CD8-positive, alpha-beta memory T cell (primary cell): ENCODE data around the gene PHC3. TPM values are rescaled to one million over a fixed set of nuclear protein-coding genes. Genes with fewer than 3 reads are reported as not detected.

Experiments
- CTCF ChIA-PET: fragments of 350-600 bp; sonication (Branson Sonifier 250); formaldehyde crosslinking; loops from one replicate; lab custom pipeline; 2021; ENCODE audit warnings: antibody characterized with exemption; lab: Charles Lee
- POLR2A ChIA-PET: fragments of 350-600 bp; sonication (Branson Sonifier 250); formaldehyde crosslinking; loops from one replicate; lab custom pipeline; 2021; ENCODE audit warnings: antibody characterized with exemption; lab: Charles Lee
- DNase-seq, 5 donors: peaks; one replicate each; pipeline versions ENCODE4 v3.0.0 to v3.0.0-alpha.2; 2020 to 2022; ENCODE audit warnings: mixed read lengths in 1 of 5
- H3K27ac ChIP-seq: one replicate; pipeline ENCODE4 v1.7.0; 2013; ENCODE audit warnings: low read depth, mild to moderate bottlenecking, low read length, moderate library complexity
- H3K27me3 ChIP-seq: 2 replicates; pipeline ENCODE4 v1.7.0; 2013; ENCODE audit warnings: low read length, mild to moderate bottlenecking; ENCODE audit not compliant: insufficient read depth, poor library complexity, severe bottlenecking
- H3K36me3 ChIP-seq: 2 replicates; pipeline ENCODE4 v1.7.0; 2013; ENCODE audit warnings: mild to moderate bottlenecking, low read length, moderate library complexity; ENCODE audit not compliant: insufficient read depth
- H3K4me1 ChIP-seq: 2 replicates; pipeline ENCODE4 v1.7.0; 2013; ENCODE audit warnings: mild to moderate bottlenecking, low read length, moderate library complexity; ENCODE audit not compliant: insufficient read depth
- H3K4me3 ChIP-seq: 2 replicates; pipeline ENCODE4 v1.7.0; 2013; ENCODE audit warnings: mild to moderate bottlenecking, low read length
- H3K9me3 ChIP-seq: 2 replicates; pipeline ENCODE4 v1.7.0; 2013; ENCODE audit warnings: mild to moderate bottlenecking, low read length
- H3K27ac Mint-ChIP-seq, 8 donors: one replicate each; pipeline ENCODE4 v1.8.0; 2020 to 2021; ENCODE audit warnings: mixed read lengths in 8 of 8, mild to moderate bottlenecking in 6 of 8, inconsistent platforms in 3 of 8, moderate library complexity in 3 of 8
- H3K27me3 Mint-ChIP-seq, 2 donors: one replicate each; pipeline ENCODE4 v1.8.0; 2020 to 2021; ENCODE audit warnings: mixed read lengths in 2 of 2, mild to moderate bottlenecking in 1 of 2, moderate library complexity in 1 of 2
- H3K36me3 Mint-ChIP-seq, 3 donors: one replicate each; pipeline ENCODE4 v1.8.0; 2020 to 2021; ENCODE audit warnings: mixed read lengths in 3 of 3, inconsistent platforms in 1 of 3, mild to moderate bottlenecking in 1 of 3
- H3K4me1 Mint-ChIP-seq, 3 donors: one replicate each; pipeline ENCODE4 v1.8.0; 2020 to 2021; ENCODE audit warnings: mixed read lengths in 3 of 3, inconsistent platforms in 1 of 3, mild to moderate bottlenecking in 1 of 3
- H3K4me3 Mint-ChIP-seq, 7 donors: one replicate each; pipeline ENCODE4 v1.8.0; 2020 to 2021; ENCODE audit warnings: mixed read lengths in 7 of 7, mild to moderate bottlenecking in 6 of 7, moderate library complexity in 4 of 7, inconsistent platforms in 2 of 7
- H3K9me3 Mint-ChIP-seq, 5 donors: one replicate each; pipeline ENCODE4 v1.8.0; 2020 to 2022; ENCODE audit warnings: mixed read lengths in 5 of 5, mild to moderate bottlenecking in 3 of 5, moderate library complexity in 2 of 5, inconsistent platforms in 1 of 5
- polyA plus RNA-seq: library from polyadenylated mRNA; unstranded; fragments of 300-500 nt; fragmentation: Illumina TruSeq; gene quantifications from one replicate; pipeline ENCODE4 v1.2.3, GENCODE V29; 2021
- total RNA-seq, 2 experiments: library from RNA; stranded (reverse); gene quantifications; one replicate each; pipeline ENCODE4 v1.2.3, GENCODE V29; 2021

The PHC3 gene
- total and polyA plus RNA-seq, 3 experiments from 2014 or later, result 48.3 to 58.9 (median 55.5) TPM

DNA sequence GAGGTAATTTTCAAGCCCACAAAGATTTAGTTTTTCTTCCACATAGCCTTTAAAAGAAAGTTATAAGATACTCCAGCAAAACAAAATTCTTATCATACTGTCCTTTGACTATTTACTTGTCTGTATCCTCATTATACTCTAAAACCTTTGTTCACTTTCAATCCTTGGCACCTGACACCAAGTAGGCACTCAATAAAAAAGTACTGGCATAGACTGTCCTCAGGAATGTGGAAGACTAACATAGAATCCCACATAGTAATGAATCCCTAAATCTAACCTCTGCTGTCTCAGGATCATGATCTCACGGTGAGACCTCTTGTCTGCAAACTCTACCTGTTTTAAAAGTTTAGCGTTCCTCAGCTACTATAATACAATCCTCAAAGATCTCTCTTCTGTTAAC lies 21.6 kb downstream of the PHC3 start:
- Histone ChIP-seq H3K9me3 (no peaks in the 10 kb centered on the region), H3K4me1 (peaks cover 38% of the 10 kb centered on the region)

DNA sequence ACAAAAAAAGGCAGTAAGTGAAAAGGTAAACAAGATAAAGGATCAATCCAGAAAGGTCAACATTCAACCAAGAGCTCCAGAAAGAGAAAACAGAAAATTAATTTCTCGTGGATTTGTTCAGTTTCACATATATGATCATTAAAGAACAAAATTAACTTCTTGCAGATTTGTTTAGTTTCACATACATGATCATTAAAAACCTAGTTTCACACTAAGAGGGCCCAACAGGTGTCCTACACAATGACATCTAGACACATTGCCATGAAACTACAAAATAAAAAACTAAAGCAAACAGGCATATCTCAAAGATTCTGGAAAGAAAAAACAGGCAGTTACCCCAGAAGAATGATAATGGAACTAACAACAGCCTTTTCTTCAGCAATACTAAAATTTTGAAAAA lies 22.1 kb downstream of the PHC3 start:
- Mint-ChIP-seq H3K27ac (peak overlapping the region in 6 of 8 donors; percentile 10 to 82 (median 74)), H3K36me3 (peaks cover 0 to 69% (median 19%) of the 10 kb centered on the region in 3 donors), H3K27me3 (no peaks in the 10 kb centered on the region), H3K4me1 (peaks cover 59 to 87% (median 78%) of the 10 kb centered on the region in 3 donors), H3K9me3 (no peaks in the 10 kb centered on the region), H3K4me3 (peak overlapping the region in 3 of 7 donors; percentile 16 to 57 (median 21))
- no peaks in the 10 kb centered on the region for H3K27me3 ChIP-seq
- POLR2A ChIA-PET, result no interaction called here
- CTCF ChIA-PET, result interaction anchor here (0.7 to 1.3 kb wide), 2 partner anchors 10 to 23 kb away, joined by 3 to 4 read pairs; no protein-coding TSS in a partner anchor
- H3K36me3 ChIP-seq, result peaks cover 14% of the 10 kb centered on the region
- H3K4me1 ChIP-seq, result peaks cover 40% of the 10 kb centered on the region
- H3K4me3 ChIP-seq, result no peak overlapping the region
- no peak overlapping the region for H3K27ac ChIP-seq
- H3K9me3 ChIP-seq, result no peaks in the 10 kb centered on the region
- DNase-seq, result no peak

More for the DNA sequence above, 21.6 kb downstream of the PHC3 start:
- H3K4me3 Mint-ChIP-seq, result peak overlapping the region in 3 of 7 donors; percentile 5 to 19 (median 11)
- H3K27me3 ChIP-seq, result no peaks in the 10 kb centered on the region
- CTCF ChIA-PET, result no interaction called here
- H3K9me3 Mint-ChIP-seq, result no peaks in the 10 kb centered on the region
- peaks cover 59 to 87% (median 78%) of the 10 kb centered on the region in 3 donors for H3K4me1 Mint-ChIP-seq
- peak overlapping the region; percentile 13 to 83 (median 52) for H3K27ac Mint-ChIP-seq
- no peak overlapping the region for H3K27ac ChIP-seq
- POLR2A ChIA-PET, result interaction anchor here (0.6 kb wide), 1 partner anchor 13 kb away, joined by 7 read pairs; no protein-coding TSS in a partner anchor
- peaks cover 14% of the 10 kb centered on the region for H3K36me3 ChIP-seq
- H3K27me3 Mint-ChIP-seq, result no peaks in the 10 kb centered on the region
- no peak overlapping the region for H3K4me3 ChIP-seq
- no peak for DNase-seq
- peaks cover under 1 to 71% (median 21%) of the 10 kb centered on the region in 3 donors for H3K36me3 Mint-ChIP-seq

DNA sequence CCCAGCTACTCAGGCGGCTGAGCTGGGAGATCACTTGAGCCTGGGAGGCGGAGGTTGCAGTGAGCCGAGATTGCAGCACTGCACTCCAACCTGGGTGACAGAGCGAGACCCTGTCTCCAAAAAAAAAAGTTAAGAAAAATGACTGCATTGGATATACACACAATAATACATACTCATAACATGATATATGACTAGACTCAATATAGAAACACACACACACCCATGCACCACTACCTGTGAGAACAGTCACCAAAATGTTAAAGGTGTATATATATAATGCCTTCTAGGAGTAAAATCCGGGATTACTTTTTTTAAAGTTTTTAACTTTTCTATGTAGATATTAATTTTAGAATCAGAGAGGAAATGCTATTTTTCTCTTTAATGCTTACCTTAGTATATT lies 25.9 kb downstream of the PHC3 start:
- H3K4me3 ChIP-seq, result no peak overlapping the region
- CTCF ChIA-PET, result no interaction called here

DNA sequence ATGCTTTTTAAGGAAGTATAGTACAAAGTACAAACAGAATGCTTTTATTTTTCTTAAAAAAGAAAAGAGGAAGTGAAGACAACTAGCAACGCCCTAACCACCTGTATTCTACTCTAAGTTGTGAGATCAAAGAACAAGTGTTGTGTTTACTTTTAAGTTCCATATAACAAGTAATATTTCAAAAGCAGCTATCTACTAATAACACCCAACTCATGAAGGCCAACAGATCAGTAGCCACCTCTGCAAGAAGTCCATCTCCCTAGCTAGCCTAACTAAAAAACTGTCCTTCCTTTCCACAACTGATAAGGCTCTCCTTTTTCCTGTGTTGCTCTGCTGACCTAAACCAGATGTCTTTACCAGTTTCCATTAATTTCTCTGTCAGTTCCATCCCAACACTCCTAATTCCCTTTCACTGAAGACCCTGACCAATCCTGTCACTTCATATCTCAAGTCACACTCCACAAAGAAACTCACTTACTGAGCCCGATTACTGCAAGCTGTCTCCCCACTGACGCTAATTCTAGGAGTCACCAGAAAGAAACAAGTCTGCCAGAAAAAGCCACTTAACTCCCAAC lies 26.9 kb downstream of the PHC3 start:
- Mint-ChIP-seq H3K36me3 (peaks cover 4 to 52% (median 15%) of the 10 kb centered on the region in 3 donors), H3K4me1 (peaks cover 49 to 75% (median 68%) of the 10 kb centered on the region in 3 donors), H3K27ac (peak overlapping the region; percentile 71 to 87 (median 80)), H3K9me3 (no peaks in the 10 kb centered on the region), H3K4me3 (peak overlapping the region; percentile 1 to 71 (median 64)), H3K27me3 (no peaks in the 10 kb centered on the region)
- ChIA-PET CTCF (interaction anchor here (1.3 to 1.4 kb wide), 2 partner anchors 10 to 27 kb away, joined by 3 read pairs; partner anchors contain the start of gene PHC3), POLR2A (no interaction called here)
- Histone ChIP-seq H3K9me3 (no peaks in the 10 kb centered on the region), H3K4me3 (peak overlapping the region; percentile 13), H3K27ac (peak overlapping the region; percentile 2), H3K4me1 (peaks cover 32% of the 10 kb centered on the region), H3K27me3 (no peaks in the 10 kb centered on the region), H3K36me3 (no peaks in the 10 kb centered on the region)
- peak in 1 of 5 donors; percentile 25 for DNase-seq

More for the DNA sequence above, 25.9 kb downstream of the PHC3 start:
- POLR2A ChIA-PET, result no interaction called here
- Mint-ChIP-seq H3K9me3 (no peaks in the 10 kb centered on the region), H3K36me3 (peaks cover 4 to 52% (median 15%) of the 10 kb centered on the region in 3 donors), H3K4me3 (peak overlapping the region in 2 of 7 donors; percentile 45 to 64), H3K27me3 (no peaks in the 10 kb centered on the region), H3K4me1 (peaks cover 54 to 79% (median 73%) of the 10 kb centered on the region in 3 donors), H3K27ac (peak overlapping the region in 6 of 8 donors; percentile 58 to 84 (median 78))
- H3K4me1 ChIP-seq, result peaks cover 36% of the 10 kb centered on the region
- no peaks in the 10 kb centered on the region for H3K9me3 ChIP-seq
- no peak for DNase-seq
- H3K27me3 ChIP-seq, result no peaks in the 10 kb centered on the region
- no peaks in the 10 kb centered on the region for H3K36me3 ChIP-seq
- H3K27ac ChIP-seq, result no peak overlapping the region

DNA sequence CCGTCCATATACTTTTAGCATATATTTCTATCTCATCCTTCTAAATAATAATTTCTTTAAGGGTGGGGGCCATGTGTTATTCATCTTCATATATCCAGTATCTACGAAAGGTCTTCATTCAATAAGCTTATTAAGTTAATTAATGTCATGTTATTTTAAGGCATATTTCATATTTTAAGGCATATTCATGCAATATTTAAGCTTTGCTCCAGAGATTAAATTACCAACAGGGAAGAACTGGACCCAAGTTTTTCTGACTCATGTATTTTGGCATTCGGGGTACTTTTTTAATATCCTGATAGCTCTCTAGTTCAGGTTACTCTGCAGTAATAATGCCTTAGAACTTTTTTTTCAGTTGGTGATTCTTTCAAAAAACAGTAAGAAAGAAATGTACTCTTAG lies 27.4 kb downstream of the PHC3 start:
- H3K9me3 Mint-ChIP-seq, result no peaks in the 10 kb centered on the region
- Histone ChIP-seq H3K9me3 (no peaks in the 10 kb centered on the region), H3K4me1 (peaks cover 32% of the 10 kb centered on the region), H3K4me3 (no peak overlapping the region), H3K27me3 (no peaks in the 10 kb centered on the region), H3K27ac (peak overlapping the region; percentile 2), H3K36me3 (no peaks in the 10 kb centered on the region)
- peaks cover 6 to 51% (median 15%) of the 10 kb centered on the region in 3 donors for H3K36me3 Mint-ChIP-seq
- H3K4me3 Mint-ChIP-seq, result peak overlapping the region in 3 of 7 donors; percentile 36 to 71 (median 53)
- POLR2A ChIA-PET, result no interaction called here
- H3K4me1 Mint-ChIP-seq, result peaks cover 46 to 73% (median 65%) of the 10 kb centered on the region in 3 donors
- H3K27me3 Mint-ChIP-seq, result no peaks in the 10 kb centered on the region
- H3K27ac Mint-ChIP-seq, result peak overlapping the region in 6 of 8 donors; percentile 12 to 87 (median 66)
- DNase-seq, result no peak
- CTCF ChIA-PET, result interaction anchor here (1.3 to 1.4 kb wide), 2 partner anchors 10 to 28 kb away, joined by 3 read pairs; partner anchors contain the start of gene PHC3

DNA sequence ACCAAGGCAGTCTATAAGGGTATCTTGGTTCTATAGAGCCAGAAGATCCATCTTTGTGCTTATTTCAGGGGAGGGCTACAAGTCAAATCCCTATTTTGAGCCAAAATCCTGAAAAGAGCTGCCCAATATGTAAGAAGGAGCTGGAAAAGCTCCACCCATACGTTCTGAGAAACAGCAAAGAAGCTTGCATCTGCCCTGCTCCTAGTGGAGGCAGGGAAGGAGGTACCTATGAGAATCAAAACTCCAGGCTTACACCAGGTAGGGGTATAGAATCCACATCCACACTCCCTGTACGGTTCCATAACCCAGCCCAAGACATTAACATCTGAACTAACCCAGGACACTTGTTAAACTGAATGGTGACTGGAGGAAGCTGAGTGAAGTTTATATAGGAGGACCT lies 30.0 kb downstream of the PHC3 start:
- Histone ChIP-seq H3K27me3 (no peaks in the 10 kb centered on the region), H3K36me3 (no peaks in the 10 kb centered on the region), H3K4me1 (peaks cover 32% of the 10 kb centered on the region), H3K4me3 (no peak overlapping the region), H3K9me3 (no peaks in the 10 kb centered on the region), H3K27ac (no peak overlapping the region)
- H3K27ac Mint-ChIP-seq, result peak overlapping the region in 1 of 8 donors; percentile 29
- peaks cover 45 to 70% (median 56%) of the 10 kb centered on the region in 3 donors for H3K4me1 Mint-ChIP-seq
- DNase-seq, result no peak
- no peak overlapping the region for H3K4me3 Mint-ChIP-seq
- peaks cover 8 to 56% (median 12%) of the 10 kb centered on the region in 3 donors for H3K36me3 Mint-ChIP-seq
- CTCF ChIA-PET, result no interaction called here
- POLR2A ChIA-PET, result interaction anchor here (0.6 to 1.0 kb wide), 2 partner anchors 24 to 1333 kb away, joined by 3 read pairs; no protein-coding TSS in a partner anchor
- no peaks in the 10 kb centered on the region for H3K9me3 Mint-ChIP-seq
- no peaks in the 10 kb centered on the region for H3K27me3 Mint-ChIP-seq

DNA sequence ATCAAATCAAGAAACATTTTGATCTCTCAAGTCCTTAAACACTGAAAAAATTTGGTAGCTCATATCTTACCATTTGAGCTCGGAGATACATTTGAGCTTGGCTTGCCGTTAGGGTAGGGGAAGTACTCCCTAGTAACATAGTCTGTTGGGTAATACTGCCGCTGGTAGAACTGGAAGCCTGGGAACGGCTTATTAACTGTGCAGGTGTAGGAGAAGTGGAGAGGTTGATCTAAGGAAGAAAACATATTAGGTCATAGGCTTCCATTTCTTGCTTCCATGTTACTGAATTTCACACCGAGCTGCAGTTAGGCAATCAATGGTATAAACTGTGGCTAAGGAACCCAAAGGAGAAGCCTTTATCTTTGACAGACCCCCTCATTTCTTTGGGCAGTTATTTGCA lies 32.5 kb downstream of the PHC3 start:
- H3K27ac ChIP-seq, result no peak overlapping the region
- ChIA-PET POLR2A (interaction anchor here (0.6 to 0.7 kb wide), 2 partner anchors 23 to 30 kb away, joined by 3 to 6 read pairs; no protein-coding TSS in a partner anchor), CTCF (interaction anchor here (0.6 kb wide), 1 partner anchor 10 kb away, joined by 3 read pairs; no protein-coding TSS in a partner anchor)
- Mint-ChIP-seq H3K36me3 (peaks cover 8 to 61% (median 14%) of the 10 kb centered on the region in 3 donors), H3K4me3 (no peak overlapping the region), H3K9me3 (no peaks in the 10 kb centered on the region), H3K27ac (peak overlapping the region in 1 of 8 donors; percentile 46), H3K4me1 (peaks cover 41 to 63% (median 51%) of the 10 kb centered on the region in 3 donors), H3K27me3 (no peaks in the 10 kb centered on the region)
- peaks cover 24% of the 10 kb centered on the region for H3K4me1 ChIP-seq
- no peak for DNase-seq
- H3K9me3 ChIP-seq, result no peaks in the 10 kb centered on the region
- no peak overlapping the region for H3K4me3 ChIP-seq
- peaks cover 4% of the 10 kb centered on the region for H3K36me3 ChIP-seq
- no peaks in the 10 kb centered on the region for H3K27me3 ChIP-seq

DNA sequence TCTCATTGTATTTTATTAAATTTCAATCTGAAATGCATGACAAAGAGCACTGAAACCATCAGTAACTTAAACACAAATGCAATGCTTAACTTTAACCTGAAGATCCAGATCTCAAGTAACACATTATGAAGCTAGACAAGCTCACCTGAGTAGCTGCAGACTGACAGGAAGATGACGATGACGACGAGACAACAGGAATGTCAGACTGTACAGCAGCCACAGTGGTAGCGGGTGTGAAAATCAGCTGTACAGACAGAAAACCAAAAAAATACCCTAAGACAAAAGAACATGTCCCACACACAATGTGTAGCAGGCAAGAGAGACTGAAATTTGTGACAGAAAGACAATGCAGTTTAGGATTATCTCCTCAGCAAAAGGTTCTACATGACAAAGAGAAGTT lies 36.3 kb downstream of the PHC3 start:
- H3K27me3 Mint-ChIP-seq, result no peaks in the 10 kb centered on the region
- no peaks in the 10 kb centered on the region for H3K9me3 ChIP-seq
- no peaks in the 10 kb centered on the region for H3K27me3 ChIP-seq
- peak overlapping the region in 2 of 7 donors; percentile 24 to 29 for H3K4me3 Mint-ChIP-seq
- H3K36me3 ChIP-seq, result peaks cover 10% of the 10 kb centered on the region
- peaks cover 9% of the 10 kb centered on the region for H3K4me1 ChIP-seq
- H3K27ac ChIP-seq, result no peak overlapping the region
- H3K9me3 Mint-ChIP-seq, result no peaks in the 10 kb centered on the region
- peak overlapping the region in 6 of 8 donors; percentile 64 to 76 (median 70) for H3K27ac Mint-ChIP-seq
- H3K4me3 ChIP-seq, result no peak overlapping the region
- peaks cover 4 to 65% (median 8%) of the 10 kb centered on the region in 3 donors for H3K36me3 Mint-ChIP-seq
- POLR2A ChIA-PET, result no interaction called here
- DNase-seq, result no peak
- peaks cover 34 to 63% (median 42%) of the 10 kb centered on the region in 3 donors for H3K4me1 Mint-ChIP-seq
- CTCF ChIA-PET, result no interaction called here
